Stimulated activated naive B cell treated with anti-CD40 and anti-IgM and Interleukin-4, amounts not matched to agents 10 μg/mL and 1 μg/mL and 100 μg/mL, for 72 hours (primary cell): ENCODE data around the gene SLC35F3.

Source experiments
- ATAC-seq, 2 donors: fragments of 150-1000 bp; cut with Tn5 transposase; replicated peaks; 2 replicates each; pipeline ENCODE4 v1.10.0; 2021; ENCODE audit warnings: moderate library complexity in 1 of 2
- DNase-seq: peaks from one replicate; pipeline ENCODE4 v3.0.0; 2021
- H3K27ac Mint-ChIP-seq: one replicate; pipeline ENCODE4 v1.8.0; 2022; ENCODE audit warnings: mild to moderate bottlenecking, mixed read lengths
- H3K27me3 Mint-ChIP-seq, 2 donors: one replicate each; pipeline ENCODE4 v1.8.0; 2022; ENCODE audit warnings: mixed read lengths in 2 of 2
- H3K36me3 Mint-ChIP-seq, 2 donors: one replicate each; pipeline ENCODE4 v1.8.0; 2022; ENCODE audit warnings: mixed read lengths in 2 of 2, mild to moderate bottlenecking in 1 of 2
- H3K4me1 Mint-ChIP-seq, 2 donors: one replicate each; pipeline ENCODE4 v1.8.0; 2022; ENCODE audit warnings: mixed read lengths in 2 of 2, mild to moderate bottlenecking in 1 of 2
- H3K4me3 Mint-ChIP-seq, 2 donors: one replicate each; pipeline ENCODE4 v1.8.0; 2022; ENCODE audit warnings: mild to moderate bottlenecking in 2 of 2, mixed read lengths in 2 of 2, moderate library complexity in 1 of 2
- H3K9me3 Mint-ChIP-seq, 2 donors: one replicate each; pipeline ENCODE4 v1.8.0; 2022; ENCODE audit warnings: mixed read lengths in 2 of 2, mild to moderate bottlenecking in 1 of 2

The SLC35F3 gene

DNA sequence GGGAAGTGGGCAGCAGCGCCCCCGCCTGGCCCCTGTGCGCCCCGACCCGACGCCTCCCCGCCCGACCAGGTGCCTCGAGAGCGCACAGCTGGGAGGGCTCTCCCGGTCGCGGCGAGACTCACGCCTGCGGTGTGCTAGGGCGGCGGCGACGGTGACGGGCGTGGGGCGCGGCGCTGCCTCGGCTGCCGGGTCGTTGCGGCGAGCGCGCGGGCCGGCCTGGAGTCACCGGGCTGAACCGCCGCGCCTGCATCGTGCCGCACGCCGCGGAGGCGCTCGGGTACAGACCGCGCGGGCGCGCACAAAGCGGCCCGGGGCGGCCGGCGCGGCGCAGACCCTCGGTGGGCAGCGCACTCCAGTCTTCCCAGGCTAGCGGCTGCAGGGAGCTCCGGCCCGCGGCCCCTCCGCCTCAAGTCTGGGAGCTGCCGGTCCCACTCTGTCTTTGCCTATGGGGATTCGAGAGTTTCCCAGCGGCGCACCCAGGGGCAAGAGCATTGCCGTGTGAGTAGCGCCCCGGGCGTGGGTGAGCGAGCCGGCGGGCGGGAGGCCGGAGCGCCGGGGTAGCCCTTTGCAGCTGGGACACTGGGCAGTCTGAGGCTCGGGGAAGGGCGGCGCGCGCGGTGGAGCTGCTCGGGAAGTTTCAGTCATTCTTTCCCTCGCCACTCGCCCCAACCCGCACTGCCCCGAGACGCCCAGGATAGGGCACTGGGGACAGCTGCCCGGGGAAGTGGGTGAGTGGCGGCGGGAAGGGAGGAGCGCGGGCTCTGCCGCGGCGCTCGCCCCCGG is at the start of gene SLC35F3:
Gene SLC35F3 (plus strand): TSS at position 44 of the 783 bp plus-strand sequence.
- peak in 1 of 2 donors; percentile 31 for ATAC-seq
- Mint-ChIP-seq H3K27ac (peak within 1 kb of the TSS; percentile 81), H3K27me3 (peaks cover 63 to 67% of the 10 kb centered on the region in 2 donors), H3K4me3 (peak within 1 kb of the TSS in 1 of 2 donors; percentile 39), H3K9me3 (peaks cover 4 to 5% of the 10 kb centered on the region in 2 donors), H3K36me3 (peaks cover 4 to 5% of the 10 kb centered on the region in 2 donors), H3K4me1 (peaks cover 7 to 10% of the 10 kb centered on the region in 2 donors)
- no peak for DNase-seq

GRCh38 chr1:233859446-233859845 is 45.0 kb upstream of the SLC35F3 start:
- Mint-ChIP-seq H3K27me3 (peaks cover 0 to 4% of the 10 kb centered on the region in 2 donors), H3K36me3 (no peaks in the 10 kb centered on the region), H3K27ac (no peak overlapping the region), H3K4me1 (no peaks in the 10 kb centered on the region), H3K9me3 (peaks cover 0 to 1% of the 10 kb centered on the region in 2 donors), H3K4me3 (no peak overlapping the region)
- DNase-seq (no peak), ATAC-seq (no peak)

GRCh38 chr1:233863901-233864545 is 40.5 kb upstream of the SLC35F3 start:
- Mint-ChIP-seq H3K27ac (no peak overlapping the region), H3K36me3 (no peaks in the 10 kb centered on the region), H3K27me3 (no peaks in the 10 kb centered on the region), H3K9me3 (peaks cover 12% of the 10 kb centered on the region in 2 donors), H3K4me3 (no peak overlapping the region), H3K4me1 (peaks cover 0 to 6% of the 10 kb centered on the region in 2 donors)
- no peak for DNase-seq
- no peak for ATAC-seq

DNA sequence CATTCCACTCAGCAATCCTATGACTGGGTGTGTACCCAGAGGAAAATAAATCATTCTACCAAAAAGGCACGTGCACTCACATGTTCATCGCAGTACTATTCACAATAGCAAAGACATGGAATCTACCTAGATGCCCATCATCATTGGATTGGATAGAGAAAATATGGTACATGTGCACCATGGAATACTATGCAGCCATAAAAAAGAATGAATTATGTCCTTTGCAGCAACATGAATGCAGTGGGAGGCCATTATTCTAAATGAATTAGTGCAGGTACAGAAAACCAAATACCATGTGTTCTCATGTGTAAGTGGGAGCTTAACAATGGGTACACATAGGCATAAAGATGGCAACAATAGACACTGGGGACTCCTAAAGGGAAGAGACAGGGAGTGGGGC is 39.9 kb upstream of the SLC35F3 start:
- Mint-ChIP-seq H3K9me3 (peaks cover 12 to 13% of the 10 kb centered on the region in 2 donors), H3K36me3 (no peaks in the 10 kb centered on the region), H3K4me1 (peaks cover 0 to 6% of the 10 kb centered on the region in 2 donors), H3K27ac (no peak overlapping the region), H3K27me3 (no peaks in the 10 kb centered on the region), H3K4me3 (no peak overlapping the region)
- no peak for DNase-seq
- no peak for ATAC-seq

GRCh38 chr1:233865216-233865615 is 39.3 kb upstream of the SLC35F3 start:
- DNase-seq (no peak), ATAC-seq (no peak)
- Mint-ChIP-seq H3K36me3 (no peaks in the 10 kb centered on the region), H3K4me3 (no peak overlapping the region), H3K4me1 (peaks cover 0 to 6% of the 10 kb centered on the region in 2 donors), H3K27me3 (peaks cover 0 to 4% of the 10 kb centered on the region in 2 donors), H3K27ac (no peak overlapping the region), H3K9me3 (peaks cover 16 to 18% of the 10 kb centered on the region in 2 donors)

DNA sequence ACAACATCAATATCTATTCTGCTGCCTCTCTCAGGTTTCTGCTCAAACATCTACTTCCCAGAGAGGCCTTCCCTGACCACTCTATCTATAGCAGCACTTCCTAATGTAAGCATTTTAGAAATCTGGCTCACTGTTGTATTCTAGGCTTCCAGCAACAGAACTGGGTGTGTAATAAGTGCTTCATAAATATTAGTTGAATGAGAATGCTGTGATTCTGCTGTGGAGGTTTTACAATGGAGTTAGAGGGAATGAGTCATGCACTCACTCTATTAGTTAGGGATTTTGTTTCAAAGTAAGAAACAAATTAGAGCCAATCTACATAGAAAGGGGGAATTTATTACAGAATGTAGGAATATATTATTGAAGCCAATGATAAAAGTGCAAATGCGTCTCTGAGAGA is 38.6 kb upstream of the SLC35F3 start:
- H3K9me3 Mint-ChIP-seq = peaks cover 16 to 18% of the 10 kb centered on the region in 2 donors
- peaks cover 0 to 6% of the 10 kb centered on the region in 2 donors for H3K4me1 Mint-ChIP-seq
- DNase-seq = no peak
- H3K36me3 Mint-ChIP-seq = no peaks in the 10 kb centered on the region
- H3K27me3 Mint-ChIP-seq = peaks cover 0 to 4% of the 10 kb centered on the region in 2 donors
- ATAC-seq = no peak
- no peak overlapping the region for H3K27ac Mint-ChIP-seq
- no peak overlapping the region for H3K4me3 Mint-ChIP-seq

DNA sequence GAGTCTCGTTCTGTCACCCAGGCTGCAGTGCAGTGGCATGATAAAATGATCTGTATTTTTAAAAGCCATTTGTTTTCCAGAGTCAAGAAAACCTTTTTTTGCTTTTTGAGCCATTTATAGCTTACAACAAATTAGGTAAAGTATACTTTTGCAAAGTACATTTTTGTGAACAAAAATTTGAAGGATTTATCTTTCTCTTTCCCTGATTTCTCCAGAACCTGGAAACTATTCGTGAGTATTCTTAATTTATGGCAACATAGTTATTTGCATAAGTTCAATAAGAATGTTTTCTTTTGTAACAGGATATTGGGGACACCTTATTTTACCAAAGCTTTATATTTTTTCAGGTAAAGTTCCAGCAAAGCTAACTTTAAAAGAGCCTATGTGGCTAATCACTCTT is 37.4 kb upstream of the SLC35F3 start:
- Mint-ChIP-seq H3K9me3 (peaks cover 16 to 18% of the 10 kb centered on the region in 2 donors), H3K4me3 (no peak overlapping the region), H3K4me1 (peaks cover 0 to 6% of the 10 kb centered on the region in 2 donors), H3K27ac (no peak overlapping the region), H3K36me3 (no peaks in the 10 kb centered on the region), H3K27me3 (peaks cover 0 to 4% of the 10 kb centered on the region in 2 donors)
- no peak for DNase-seq
- ATAC-seq = no peak

GRCh38 chr1:233868461-233868860 is 36.0 kb upstream of the SLC35F3 start:
- Mint-ChIP-seq H3K4me3 (no peak overlapping the region), H3K4me1 (peaks cover 0 to 6% of the 10 kb centered on the region in 2 donors), H3K36me3 (no peaks in the 10 kb centered on the region), H3K27ac (no peak overlapping the region), H3K27me3 (peaks cover 0 to 4% of the 10 kb centered on the region in 2 donors), H3K9me3 (peaks cover 18% of the 10 kb centered on the region in 2 donors)
- ATAC-seq = peak; percentile 56 to 72
- DNase-seq = no peak

DNA sequence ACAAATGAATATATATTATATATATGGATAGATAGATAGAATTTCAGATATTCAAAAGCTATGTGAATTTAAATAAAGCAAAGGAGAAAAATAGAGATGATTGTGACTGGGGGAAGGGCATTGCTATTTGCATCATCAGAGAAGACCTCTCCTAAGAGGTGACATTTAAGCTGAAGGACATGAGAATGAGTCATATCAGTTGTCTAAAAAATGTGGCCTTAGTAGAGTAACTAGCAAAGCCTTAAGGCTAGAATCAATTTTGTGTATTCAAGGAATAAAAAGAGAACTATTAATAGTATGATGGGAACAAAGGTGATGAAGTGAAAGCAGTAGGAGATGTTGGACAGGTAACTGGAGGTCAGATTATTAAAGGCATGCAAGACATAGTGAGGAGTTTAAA is 34.8 kb upstream of the SLC35F3 start:
- H3K4me3 Mint-ChIP-seq = no peak overlapping the region
- H3K9me3 Mint-ChIP-seq = peaks cover 17 to 18% of the 10 kb centered on the region in 2 donors
- ATAC-seq = no peak
- no peaks in the 10 kb centered on the region for H3K36me3 Mint-ChIP-seq
- peaks cover 0 to 4% of the 10 kb centered on the region in 2 donors for H3K27me3 Mint-ChIP-seq
- H3K27ac Mint-ChIP-seq = no peak overlapping the region
- peaks cover 0 to 6% of the 10 kb centered on the region in 2 donors for H3K4me1 Mint-ChIP-seq
- DNase-seq = no peak

DNA sequence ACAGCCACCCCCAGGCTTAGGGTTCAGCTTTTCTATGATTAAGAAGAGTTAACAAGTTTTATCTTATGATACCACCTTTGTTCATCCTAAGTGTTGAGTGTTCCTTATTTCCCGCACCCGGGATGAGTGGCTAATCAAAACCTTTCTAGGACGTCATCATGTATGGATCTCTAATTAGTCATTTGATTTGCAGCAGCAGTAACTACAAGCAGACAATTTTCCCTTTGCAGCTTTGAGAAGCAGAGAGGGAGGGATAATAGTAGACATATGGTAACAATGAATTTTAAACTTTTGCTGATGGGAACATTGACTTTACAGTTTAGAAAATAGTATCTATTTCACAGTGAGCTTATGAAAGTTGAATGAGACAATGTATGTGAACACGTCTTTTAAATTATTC is 30.8 kb upstream of the SLC35F3 start:
- ATAC-seq (no peak), DNase-seq (no peak)
- Mint-ChIP-seq H3K4me1 (peaks cover 0 to under 1% of the 10 kb centered on the region in 2 donors), H3K36me3 (no peaks in the 10 kb centered on the region), H3K9me3 (peaks cover 6 to 7% of the 10 kb centered on the region in 2 donors), H3K27me3 (peaks cover 0 to 4% of the 10 kb centered on the region in 2 donors), H3K27ac (no peak overlapping the region), H3K4me3 (no peak overlapping the region)

DNA sequence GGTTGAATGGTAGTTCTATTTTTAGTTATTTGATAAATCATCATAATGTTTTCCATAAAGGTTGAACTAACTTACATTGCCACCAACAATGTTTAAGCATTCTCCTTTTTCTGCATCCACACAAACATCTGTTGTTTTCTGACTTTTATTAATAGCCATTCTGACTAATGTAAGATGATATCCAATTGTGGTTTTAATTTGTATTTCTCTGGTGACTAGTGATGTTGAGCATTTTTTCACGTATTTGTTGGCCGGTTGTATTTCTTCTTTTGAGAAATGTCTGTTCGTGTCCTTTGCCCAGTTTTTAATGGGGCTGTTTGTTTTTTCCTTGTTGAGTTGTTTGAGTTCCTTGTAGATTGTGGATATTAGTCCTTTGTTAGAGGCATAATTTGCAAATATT is 24.6 kb upstream of the SLC35F3 start:
- Mint-ChIP-seq H3K9me3 (peaks cover 11 to 14% of the 10 kb centered on the region in 2 donors), H3K36me3 (no peaks in the 10 kb centered on the region), H3K4me1 (no peaks in the 10 kb centered on the region), H3K27me3 (peaks cover 0 to 8% of the 10 kb centered on the region in 2 donors), H3K27ac (no peak overlapping the region), H3K4me3 (no peak overlapping the region)
- ATAC-seq (no peak), DNase-seq (no peak)

DNA sequence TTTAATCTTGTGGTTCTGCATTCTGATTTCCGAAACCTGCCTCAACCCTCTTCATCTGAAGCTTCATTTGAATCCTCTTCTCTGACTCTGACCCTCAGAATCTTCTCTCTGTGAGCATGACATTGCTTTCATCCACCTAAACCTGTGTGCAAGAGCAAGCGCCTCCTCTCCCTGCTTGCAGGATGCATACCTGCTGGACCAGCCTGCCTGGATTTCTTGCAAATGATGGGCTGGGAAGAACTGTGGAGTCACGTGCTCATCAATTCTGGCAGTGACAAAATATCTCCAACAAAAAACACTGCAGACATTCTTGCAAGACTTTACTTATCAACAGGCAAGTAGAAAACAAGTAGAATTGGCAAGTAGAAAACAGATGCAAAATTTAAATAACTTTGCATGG is 20.8 kb upstream of the SLC35F3 start:
- Mint-ChIP-seq H3K9me3 (peaks cover 15 to 20% of the 10 kb centered on the region in 2 donors), H3K4me3 (no peak overlapping the region), H3K27ac (no peak overlapping the region), H3K27me3 (peaks cover 5 to 9% of the 10 kb centered on the region in 2 donors), H3K4me1 (no peaks in the 10 kb centered on the region), H3K36me3 (no peaks in the 10 kb centered on the region)
- no peak for ATAC-seq
- DNase-seq = no peak

- no peak overlapping the region for H3K4me3 Mint-ChIP-seq
- peaks cover 5 to 9% of the 10 kb centered on the region in 2 donors for H3K27me3 Mint-ChIP-seq
- no peaks in the 10 kb centered on the region for H3K4me1 Mint-ChIP-seq
- peaks cover 20 to 28% of the 10 kb centered on the region in 2 donors for H3K9me3 Mint-ChIP-seq
- peaks cover 0 to 1% of the 10 kb centered on the region in 2 donors for H3K36me3 Mint-ChIP-seq
- no peak for ATAC-seq
- DNase-seq = no peak
- H3K27ac Mint-ChIP-seq = no peak overlapping the region
Measured at GRCh38 chr1:233884461-233885151, 19.9 kb upstream of the SLC35F3 start.

- Mint-ChIP-seq H3K4me3 (no peak overlapping the region), H3K9me3 (peaks cover 20 to 29% of the 10 kb centered on the region in 2 donors)
- DNase-seq = no peak
Measured at GRCh38 chr1:233885196-233885920, 19.1 kb upstream of the SLC35F3 start.

More at GRCh38 chr1:233885196-233885920, 19.1 kb upstream of the SLC35F3 start:
- H3K36me3 Mint-ChIP-seq = peaks cover 0 to 1% of the 10 kb centered on the region in 2 donors
- H3K27ac Mint-ChIP-seq = no peak overlapping the region
- no peaks in the 10 kb centered on the region for H3K4me1 Mint-ChIP-seq
- peaks cover 5 to 9% of the 10 kb centered on the region in 2 donors for H3K27me3 Mint-ChIP-seq
- no peak for ATAC-seq
